Measurements from ENCODE around the gene TNFRSF13B. TPM values are rescaled to one million over a fixed set of nuclear protein-coding genes. Genes with fewer than 3 reads are reported as not detected.
"Not testable (repeated sequence)": the region's sequence is repeated elsewhere in the genome, so short reads cannot be mapped to it uniquely, and the experiment has no call there.

TNFRSF13B gene
- total RNA-seq, 3 donors from 2014 or later (not counting 1 experiment from before 2014, with no cell fraction given) = 0.70 to 7.7 (median 0.89) TPM

- H3K27ac Mint-ChIP-seq = no peak overlapping the region
- Histone ChIP-seq H3K27ac (ENCODE audit: low read length) (no peak overlapping the region), H3K36me3 (ENCODE audit: control insufficient read depth, insufficient read depth, low read length) (no peaks in the 10 kb centered on the region), H3K9me3 (ENCODE audit: control insufficient read depth, insufficient read depth, low read length) (no peaks in the 10 kb centered on the region), H3K27me3 (ENCODE audit: control insufficient read depth, insufficient read depth, low read length) (no peaks in the 10 kb centered on the region), H3K4me3 (ENCODE audit: low read length) (no peak overlapping the region), H3K4me1 (ENCODE audit: control insufficient read depth, insufficient read depth, low read length) (no peaks in the 10 kb centered on the region)
- no peaks in the 10 kb centered on the region for H3K9me3 Mint-ChIP-seq
- no peaks in the 10 kb centered on the region for H3K27me3 Mint-ChIP-seq (ENCODE audit: low read depth in 2 of 2)
- H3K4me1 Mint-ChIP-seq = no peaks in the 10 kb centered on the region
- no peak for TF ChIP-seq CTCF (IDR thresholded peaks at IDR 0.05)
- intact Hi-C loops (cut with micrococcal nuclease) = loop anchor here (5.0 kb wide), 1 partner anchor 68 kb away; no protein-coding TSS in a partner anchor
- H3K4me3 Mint-ChIP-seq = no peak overlapping the region
- ATAC-seq (no peak), DNase-seq (no peak)
- WGBS (ENCODE audit: insufficient coverage) = 87% methylated on average over 15 of the region's 15 CpGs
- no peaks in the 10 kb centered on the region for H3K36me3 Mint-ChIP-seq
Measured at GRCh38 chr17:16923904-16924695, 47.8 kb downstream of the TNFRSF13B start.

DNA sequence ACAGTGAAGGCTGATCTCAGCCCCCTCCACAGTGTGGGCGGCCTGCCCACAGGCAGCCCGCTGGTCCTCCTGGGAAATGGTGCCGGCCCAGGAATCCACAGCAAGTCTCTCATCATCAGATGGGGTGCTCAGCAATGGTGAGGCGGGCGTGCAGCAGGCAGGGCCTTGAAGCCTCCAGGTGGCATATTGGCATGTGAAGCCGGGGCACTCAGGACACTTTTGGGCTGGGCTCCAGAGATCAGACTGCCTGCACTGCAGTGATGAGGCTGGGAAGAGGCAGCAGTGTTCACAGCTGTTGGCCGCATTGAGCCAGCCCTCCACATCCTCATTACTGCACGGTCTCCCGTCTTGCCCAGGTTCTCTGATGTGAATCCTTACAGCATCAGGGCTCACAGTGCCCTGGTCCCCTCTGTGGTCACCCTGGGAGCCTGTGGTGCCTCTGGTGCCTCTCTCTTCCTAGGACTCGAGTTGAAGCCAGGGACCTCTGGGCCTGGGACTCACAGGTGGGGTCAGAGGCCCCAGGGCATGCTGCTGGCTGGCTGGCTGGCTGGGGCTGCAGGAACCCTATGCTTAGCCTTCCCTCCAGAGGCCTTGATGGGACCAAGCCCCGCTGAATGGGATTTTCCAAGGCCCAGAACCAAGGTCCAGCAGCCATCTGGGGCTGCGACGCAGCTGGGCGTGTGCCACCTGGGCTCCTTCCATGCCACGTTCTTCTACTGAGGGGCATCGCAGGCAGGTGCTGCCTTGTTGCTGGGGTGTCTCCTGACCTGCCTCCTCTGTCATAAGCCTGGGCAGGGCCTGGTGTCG lies 48.6 kb downstream of the TNFRSF13B start:
- no peaks in the 10 kb centered on the region for H3K36me3 Mint-ChIP-seq
- no peaks in the 10 kb centered on the region for H3K36me3 ChIP-seq (ENCODE audit: control insufficient read depth, insufficient read depth, low read length)
- no peak for ATAC-seq
- TF ChIP-seq CTCF (IDR thresholded peaks at IDR 0.05) = no peak
- H3K4me1 Mint-ChIP-seq = no peaks in the 10 kb centered on the region
- H3K4me3 Mint-ChIP-seq = no peak overlapping the region
- no peak overlapping the region for H3K27ac ChIP-seq (ENCODE audit: low read length)
- no peak overlapping the region for H3K4me3 ChIP-seq (ENCODE audit: low read length)
- H3K27ac Mint-ChIP-seq = no peak overlapping the region
- no peak for DNase-seq
- no peaks in the 10 kb centered on the region for H3K27me3 Mint-ChIP-seq (ENCODE audit: low read depth in 2 of 2)
- H3K9me3 ChIP-seq (ENCODE audit: control insufficient read depth, insufficient read depth, low read length) = no peaks in the 10 kb centered on the region
- H3K27me3 ChIP-seq (ENCODE audit: control insufficient read depth, insufficient read depth, low read length) = no peaks in the 10 kb centered on the region
- 92% methylated on average over 17 of the region's 17 CpGs for WGBS (ENCODE audit: insufficient coverage)
- intact Hi-C loops (cut with micrococcal nuclease) = loop anchor here (5.0 kb wide), 1 partner anchor 69 kb away; no protein-coding TSS in a partner anchor
- H3K9me3 Mint-ChIP-seq = no peaks in the 10 kb centered on the region
- H3K4me1 ChIP-seq (ENCODE audit: control insufficient read depth, insufficient read depth, low read length) = no peaks in the 10 kb centered on the region

DNA sequence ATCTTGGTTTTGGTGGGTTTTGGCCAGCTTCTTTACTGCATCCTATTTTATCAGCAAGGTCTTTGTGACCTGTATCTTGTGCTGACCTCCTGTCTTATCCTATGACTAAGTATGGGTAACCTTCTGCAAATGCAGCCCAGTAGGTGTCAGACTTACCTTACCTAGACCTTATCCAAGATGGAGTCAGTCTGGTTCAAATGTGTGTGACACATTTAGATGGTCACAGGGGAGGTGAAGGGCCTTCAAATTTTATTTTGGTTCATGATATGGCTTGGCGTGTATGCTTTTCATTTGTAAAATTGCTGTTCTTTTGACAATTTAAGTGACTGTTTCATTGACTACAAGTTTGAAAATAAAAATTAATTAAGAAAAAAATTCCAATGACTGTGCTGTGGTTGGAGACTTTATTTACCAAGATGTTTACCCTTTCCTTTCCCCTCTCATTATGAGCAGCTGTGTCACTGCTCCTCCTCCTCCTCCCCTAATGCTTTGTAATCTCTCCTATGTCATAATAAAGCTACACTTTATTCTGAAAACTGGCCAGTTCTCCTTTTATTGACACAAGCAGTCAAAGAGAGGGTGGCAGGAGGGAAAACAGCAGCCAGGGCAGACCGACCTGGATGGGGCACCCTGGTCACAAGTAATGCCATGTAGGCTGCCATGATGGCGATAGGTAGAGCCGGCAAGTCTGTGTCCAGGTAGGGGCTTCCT lies 49.4 kb downstream of the TNFRSF13B start:
- Histone ChIP-seq H3K4me1 (ENCODE audit: control insufficient read depth, insufficient read depth, low read length) (no peaks in the 10 kb centered on the region), H3K9me3 (ENCODE audit: control insufficient read depth, insufficient read depth, low read length) (no peaks in the 10 kb centered on the region), H3K27me3 (ENCODE audit: control insufficient read depth, insufficient read depth, low read length) (no peaks in the 10 kb centered on the region), H3K36me3 (ENCODE audit: control insufficient read depth, insufficient read depth, low read length) (no peaks in the 10 kb centered on the region), H3K4me3 (ENCODE audit: low read length) (no peak overlapping the region), H3K27ac (ENCODE audit: low read length) (no peak overlapping the region)
- Mint-ChIP-seq H3K36me3 (no peaks in the 10 kb centered on the region), H3K4me3 (no peak overlapping the region), H3K4me1 (no peaks in the 10 kb centered on the region), H3K9me3 (no peaks in the 10 kb centered on the region), H3K27ac (no peak overlapping the region), H3K27me3 (ENCODE audit: low read depth in 2 of 2) (no peaks in the 10 kb centered on the region)
- intact Hi-C loops (cut with micrococcal nuclease) = loop anchor here (5.0 kb wide), 1 partner anchor 70 kb away; no protein-coding TSS in a partner anchor
- TF ChIP-seq CTCF (IDR thresholded peaks at IDR 0.05) = no peak
- ATAC-seq (peak in 1 of 3 donors; percentile 39), DNase-seq (peak in 1 of 2 donors; percentile 43)
- WGBS (ENCODE audit: insufficient coverage) = 77% methylated on average over 4 of the region's 4 CpGs

DNA sequence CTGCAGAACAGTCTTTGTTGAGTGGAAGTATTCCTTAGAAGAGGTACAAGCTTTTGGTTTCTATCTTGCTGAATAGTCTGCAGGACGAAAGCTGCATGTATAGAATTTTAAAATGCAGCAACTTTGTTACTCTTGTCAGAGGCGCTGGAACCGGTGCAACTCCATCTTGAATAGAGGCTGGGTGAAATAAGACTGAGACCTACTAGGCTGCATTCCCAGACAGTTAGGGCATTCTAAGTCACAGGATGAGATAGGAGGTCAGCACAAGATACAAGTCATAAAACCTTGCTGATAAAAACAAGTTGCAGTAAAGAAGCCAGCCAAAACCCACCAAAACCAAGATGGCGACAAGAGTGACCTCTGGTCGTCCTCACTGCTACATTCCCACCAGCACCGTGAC lies 50.5 kb downstream of the TNFRSF13B start:
- not testable (repeated sequence) for H3K36me3 ChIP-seq (ENCODE audit: control insufficient read depth, insufficient read depth, low read length); H3K4me1 ChIP-seq (ENCODE audit: control insufficient read depth, insufficient read depth, low read length); H3K27me3 Mint-ChIP-seq (ENCODE audit: low read depth in 2 of 2); H3K9me3 ChIP-seq (ENCODE audit: control insufficient read depth, insufficient read depth, low read length); H3K27me3 ChIP-seq (ENCODE audit: control insufficient read depth, insufficient read depth, low read length); H3K27ac ChIP-seq (ENCODE audit: low read length); H3K9me3 Mint-ChIP-seq; DNase-seq; H3K27ac Mint-ChIP-seq; H3K36me3 Mint-ChIP-seq; ATAC-seq; H3K4me3 Mint-ChIP-seq; H3K4me3 ChIP-seq (ENCODE audit: low read length); H3K4me1 Mint-ChIP-seq
- intact Hi-C loops (cut with micrococcal nuclease) = loop anchor here (5.0 kb wide), 1 partner anchor 71 kb away; no protein-coding TSS in a partner anchor
- WGBS (ENCODE audit: insufficient coverage) = 95% methylated on average over 5 of the region's 6 CpGs
